ENCODE measurements around the gene SRRM2. TPM values are rescaled to one million over a fixed set of nuclear protein-coding genes. Genes with fewer than 3 reads are reported as not detected.

SRRM2 gene
- total RNA-seq, 2 donors from 2014 or later, result 476 to 541 TPM

GRCh38 chr16:2705351-2705750 lies 47.1 kb upstream of the SRRM2 start:
- DNase-seq (ENCODE audit: low spot score) (no peak), ATAC-seq (ENCODE audit: insufficient number of reproducible peaks, low FRiP score, low read depth) (no peak)
- H3K4me1 ChIP-seq (ENCODE audit: control insufficient read depth in 1 of 2, low read depth in 2 of 2), result no peaks in the 10 kb centered on the region
- no peak for TF ChIP-seq CTCF (IDR thresholded peaks at IDR 0.05)
- H3K36me3 ChIP-seq, result peaks cover 44% of the 10 kb centered on the region
- no peak overlapping the region for H3K27ac ChIP-seq
- H3K9me3 ChIP-seq, result no peaks in the 10 kb centered on the region
- H3K4me3 ChIP-seq, result no peak overlapping the region
- no peaks in the 10 kb centered on the region for H3K27me3 ChIP-seq (replicated peaks; ENCODE audit: insufficient read depth)

- Histone ChIP-seq H3K9me3 (no peaks in the 10 kb centered on the region), H3K36me3 (peaks cover 37% of the 10 kb centered on the region), H3K27ac (no peak overlapping the region), H3K27me3 (replicated peaks; ENCODE audit: insufficient read depth) (no peaks in the 10 kb centered on the region), H3K4me1 (ENCODE audit: control insufficient read depth in 1 of 2, low read depth in 2 of 2) (no peaks in the 10 kb centered on the region), H3K4me3 (no peak overlapping the region)
- TF ChIP-seq CTCF (IDR thresholded peaks at IDR 0.05), result no peak
- ATAC-seq (ENCODE audit: insufficient number of reproducible peaks, low FRiP score, low read depth), result no peak
- no peak for DNase-seq (ENCODE audit: low spot score)
Measured at GRCh38 chr16:2706085-2706484, 46.4 kb upstream of the SRRM2 start.

- no peak overlapping the region for H3K4me3 ChIP-seq
- H3K27me3 ChIP-seq (replicated peaks; ENCODE audit: insufficient read depth), result no peaks in the 10 kb centered on the region
- TF ChIP-seq CTCF (IDR thresholded peaks at IDR 0.05), result no peak
- H3K9me3 ChIP-seq, result no peaks in the 10 kb centered on the region
- H3K27ac ChIP-seq, result no peak overlapping the region
- DNase-seq (ENCODE audit: low spot score), result no peak
- H3K4me1 ChIP-seq (ENCODE audit: control insufficient read depth in 1 of 2, low read depth in 2 of 2), result no peaks in the 10 kb centered on the region
- ATAC-seq (ENCODE audit: insufficient number of reproducible peaks, low FRiP score, low read depth), result no peak
- H3K36me3 ChIP-seq, result peaks cover 30% of the 10 kb centered on the region
Measured at GRCh38 chr16:2706611-2707311, 45.7 kb upstream of the SRRM2 start.

GRCh38 chr16:2707368-2708289 lies 44.8 kb upstream of the SRRM2 start:
- DNase-seq (ENCODE audit: low spot score) (no peak), ATAC-seq (ENCODE audit: insufficient number of reproducible peaks, low FRiP score, low read depth) (no peak)
- Histone ChIP-seq H3K4me3 (no peak overlapping the region), H3K27me3 (replicated peaks; ENCODE audit: insufficient read depth) (no peaks in the 10 kb centered on the region), H3K9me3 (no peaks in the 10 kb centered on the region), H3K27ac (no peak overlapping the region), H3K36me3 (peaks cover 23% of the 10 kb centered on the region), H3K4me1 (ENCODE audit: control insufficient read depth in 1 of 2, low read depth in 2 of 2) (no peaks in the 10 kb centered on the region)
- TF ChIP-seq CTCF (IDR thresholded peaks at IDR 0.05), result no peak

GRCh38 chr16:2708290-2708639 lies 44.2 kb upstream of the SRRM2 start:
- H3K9me3 ChIP-seq, result no peaks in the 10 kb centered on the region
- H3K27ac ChIP-seq, result no peak overlapping the region
- no peak for TF ChIP-seq CTCF (IDR thresholded peaks at IDR 0.05)
- no peaks in the 10 kb centered on the region for H3K27me3 ChIP-seq (replicated peaks; ENCODE audit: insufficient read depth)
- DNase-seq (ENCODE audit: low spot score), result no peak
- no peaks in the 10 kb centered on the region for H3K4me1 ChIP-seq (ENCODE audit: control insufficient read depth in 1 of 2, low read depth in 2 of 2)
- H3K4me3 ChIP-seq, result no peak overlapping the region
- H3K36me3 ChIP-seq, result peaks cover 19% of the 10 kb centered on the region
- no peak for ATAC-seq (ENCODE audit: insufficient number of reproducible peaks, low FRiP score, low read depth)

Measured in thoracic aorta (tissue), 2 donors.